GM12864 (cell line): ENCODE data around the gene UBAC2.

Experiments used
- DNase-seq: peaks from one replicate; pipeline ENCODE4 v3.0.0-alpha.2; 2011; ENCODE audit warnings: low read depth
- H3K4me3 ChIP-seq: 2 replicates; pipeline ENCODE4 v1.5.1; 2011; ENCODE audit warnings: mild to moderate bottlenecking, low read depth, low read length, control low read depth
- TF ChIP-seq, protein P1 (sequence below): IDR thresholded peaks from 2 replicates; pipeline ENCODE4 v1.5.1; 2011; ENCODE audit warnings: low read depth, mild to moderate bottlenecking, moderate library complexity, low read length, control low read depth, inconsistent platforms; ENCODE audit errors: missing control alignments

Gene UBAC2

DNA sequence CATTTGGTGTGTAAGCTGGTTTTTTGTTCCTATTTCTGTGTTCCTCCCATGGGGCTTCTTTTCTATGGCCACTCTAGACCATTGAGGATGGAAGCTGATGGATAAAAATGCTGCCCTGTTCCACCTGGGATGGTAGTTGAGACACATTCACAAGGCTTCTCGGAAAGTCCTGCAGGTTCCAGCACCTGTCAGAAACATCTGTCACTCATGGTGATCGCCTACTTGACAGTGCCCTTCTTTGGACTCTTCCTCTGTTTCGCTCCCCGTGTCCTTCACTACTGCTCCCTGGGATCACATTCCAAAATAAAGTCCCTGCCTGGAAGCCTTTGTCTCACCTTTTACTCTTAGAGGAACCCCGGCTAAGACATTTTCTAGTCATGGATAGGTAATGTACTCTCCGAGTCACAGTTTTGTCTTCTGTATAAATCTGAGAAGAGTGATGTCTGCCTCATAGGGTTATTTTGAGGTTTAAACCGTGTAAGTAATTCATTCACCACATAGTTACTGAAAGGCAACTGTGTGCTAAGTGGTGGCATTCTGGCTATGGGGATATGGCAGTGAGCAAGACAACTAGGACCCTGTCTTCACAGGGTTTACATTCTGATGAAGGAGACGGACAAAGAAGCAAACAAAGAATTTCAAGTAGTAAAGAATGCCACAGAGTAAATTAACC is 21.0 kb downstream of the UBAC2 start:
- no peak overlapping the region; the same call in 1 of the 2 replicates for H3K4me3 ChIP-seq
- TF ChIP-seq, protein P1, sequence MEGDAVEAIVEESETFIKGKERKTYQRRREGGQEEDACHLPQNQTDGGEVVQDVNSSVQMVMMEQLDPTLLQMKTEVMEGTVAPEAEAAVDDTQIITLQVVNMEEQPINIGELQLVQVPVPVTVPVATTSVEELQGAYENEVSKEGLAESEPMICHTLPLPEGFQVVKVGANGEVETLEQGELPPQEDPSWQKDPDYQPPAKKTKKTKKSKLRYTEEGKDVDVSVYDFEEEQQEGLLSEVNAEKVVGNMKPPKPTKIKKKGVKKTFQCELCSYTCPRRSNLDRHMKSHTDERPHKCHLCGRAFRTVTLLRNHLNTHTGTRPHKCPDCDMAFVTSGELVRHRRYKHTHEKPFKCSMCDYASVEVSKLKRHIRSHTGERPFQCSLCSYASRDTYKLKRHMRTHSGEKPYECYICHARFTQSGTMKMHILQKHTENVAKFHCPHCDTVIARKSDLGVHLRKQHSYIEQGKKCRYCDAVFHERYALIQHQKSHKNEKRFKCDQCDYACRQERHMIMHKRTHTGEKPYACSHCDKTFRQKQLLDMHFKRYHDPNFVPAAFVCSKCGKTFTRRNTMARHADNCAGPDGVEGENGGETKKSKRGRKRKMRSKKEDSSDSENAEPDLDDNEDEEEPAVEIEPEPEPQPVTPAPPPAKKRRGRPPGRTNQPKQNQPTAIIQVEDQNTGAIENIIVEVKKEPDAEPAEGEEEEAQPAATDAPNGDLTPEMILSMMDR: no peak
- DNase-seq: no peak

DNA sequence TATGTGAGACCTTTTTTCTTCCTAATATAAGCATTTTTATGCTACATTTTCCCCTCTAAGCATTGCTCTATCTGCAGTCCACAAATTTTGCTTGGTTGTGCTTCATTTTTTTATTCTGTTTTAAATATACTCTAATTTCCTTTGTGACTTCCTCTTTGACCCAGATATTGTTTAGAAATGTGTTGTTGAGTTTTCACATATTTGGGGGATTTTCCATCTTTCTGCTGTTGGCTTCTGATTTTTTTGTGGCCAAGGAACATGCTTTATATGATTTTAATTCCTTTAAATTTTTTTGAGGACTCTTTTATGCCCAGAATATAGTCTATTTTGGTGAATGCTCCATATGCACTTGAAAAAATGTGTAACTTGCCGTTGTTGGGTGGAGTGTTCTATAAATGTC is 22.9 kb downstream of the UBAC2 start:
- DNase-seq: no peak
- TF ChIP-seq, protein P1: no peak
- H3K4me3 ChIP-seq: no peak overlapping the region

DNA sequence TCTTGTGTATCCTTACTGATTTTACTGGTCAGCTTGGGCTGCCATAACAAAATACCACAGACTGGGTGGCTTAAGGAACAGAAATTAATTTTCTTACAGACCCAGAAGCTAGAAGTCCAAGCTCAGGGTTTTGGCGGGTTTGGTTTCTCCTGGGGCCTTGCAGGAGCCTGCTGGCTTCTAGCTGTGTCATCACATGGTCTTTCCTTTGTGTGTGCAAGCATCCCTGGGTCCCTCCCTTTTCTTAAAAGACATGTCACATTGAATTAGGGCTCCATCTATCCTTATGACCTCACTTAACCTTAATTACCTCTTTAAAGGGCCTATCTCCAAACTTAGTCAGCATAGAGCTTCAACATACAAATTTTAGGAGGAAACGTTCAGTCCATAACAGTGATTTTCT is 23.4 kb downstream of the UBAC2 start:
- TF ChIP-seq, protein P1: no peak
- DNase-seq: no peak
- no peak overlapping the region for H3K4me3 ChIP-seq

DNA sequence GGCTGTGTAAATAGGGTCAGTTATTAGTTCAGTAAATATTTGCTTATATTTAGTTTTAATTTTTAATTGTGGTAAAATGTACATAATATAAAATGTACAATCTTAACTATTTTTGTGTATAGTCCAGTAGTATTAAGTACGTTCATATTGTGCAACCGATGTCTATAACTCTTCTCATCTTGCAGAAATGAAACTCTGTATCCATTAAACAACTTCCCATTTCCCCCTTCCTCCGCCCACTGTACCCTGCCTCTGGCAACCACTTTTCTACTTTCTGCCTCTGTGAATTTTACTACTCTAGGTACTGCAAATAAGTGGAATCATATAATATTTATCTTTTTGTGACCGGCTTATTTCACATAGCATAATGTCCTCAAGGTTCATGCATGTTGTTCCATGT is 24.4 kb downstream of the UBAC2 start:
- H3K4me3 ChIP-seq: no peak overlapping the region
- TF ChIP-seq, protein P1: no peak
- no peak for DNase-seq

DNA sequence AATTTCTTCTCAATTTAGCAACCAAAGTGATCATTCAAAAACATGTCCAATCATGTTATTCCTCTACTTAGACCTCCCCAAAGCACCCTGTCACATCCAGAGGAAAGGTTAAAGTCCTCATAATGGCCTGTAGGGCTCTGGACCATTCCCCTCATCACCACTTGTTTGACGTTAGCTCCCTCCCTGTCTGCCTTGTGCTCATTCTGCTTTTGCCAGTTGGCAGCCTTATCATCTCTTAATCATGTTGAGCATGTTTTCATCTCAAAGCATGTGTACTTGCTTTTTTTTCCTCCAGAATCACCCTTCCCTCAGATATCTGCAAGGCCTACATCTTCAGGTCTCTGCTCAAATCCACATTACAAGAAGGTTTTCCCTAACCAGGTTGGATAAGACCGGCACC is 25.9 kb downstream of the UBAC2 start:
- TF ChIP-seq, protein P1: no peak
- H3K4me3 ChIP-seq: no peak overlapping the region
- no peak for DNase-seq

DNA sequence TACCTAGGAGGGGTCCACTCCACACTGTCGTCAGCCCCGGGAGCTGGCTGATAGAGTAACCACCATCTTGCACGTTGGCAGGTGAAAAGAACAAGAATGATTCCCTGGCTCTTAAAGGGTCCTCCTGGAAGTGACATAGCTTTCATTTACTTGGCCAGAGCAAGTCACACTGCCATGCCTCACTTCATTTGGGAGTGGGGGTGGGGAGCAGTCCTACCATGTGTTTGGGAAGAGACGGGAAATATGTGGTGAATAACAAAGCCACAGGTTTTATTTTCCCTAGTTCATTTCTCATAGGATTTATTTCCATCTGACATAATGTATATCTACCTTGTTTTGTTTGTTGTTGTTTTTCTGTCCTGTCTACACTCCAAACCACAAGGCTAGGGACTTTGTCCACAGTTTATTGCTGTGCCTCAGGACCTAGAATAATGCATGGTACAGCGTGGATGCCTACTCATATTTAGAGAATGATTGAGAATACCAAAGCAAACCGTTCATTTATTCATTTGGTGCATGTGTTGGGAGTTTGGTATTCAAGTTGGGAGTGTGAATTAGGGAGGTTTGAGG is 26.8 kb downstream of the UBAC2 start:
- no peak for DNase-seq
- H3K4me3 ChIP-seq: no peak overlapping the region
- TF ChIP-seq, protein P1: no peak
